Neuronal stem cell (in vitro differentiated cells): ENCODE results near the gene TPD52L1.

Experiments
- DNase-seq: peaks from one replicate; pipeline ENCODE4 v3.0.0-alpha.2; 2013; ENCODE audit warnings: low spot score
- H2AFZ ChIP-seq: one replicate; pipeline ENCODE4 v1.6.1; 2013; ENCODE audit warnings: mild to moderate bottlenecking, low read length, inconsistent platforms
- H2AK5ac ChIP-seq: 2 replicates; pipeline ENCODE4 v1.6.1; 2013; ENCODE audit warnings: low read depth, mild to moderate bottlenecking, inconsistent platforms, low read length, moderate library complexity, mixed read lengths
- H2BK120ac ChIP-seq: 2 replicates; pipeline ENCODE4 v1.6.1; 2013; ENCODE audit warnings: low read depth, mild to moderate bottlenecking, inconsistent platforms, low read length, moderate library complexity, mixed read lengths
- H2BK12ac ChIP-seq: one replicate; pipeline ENCODE4 v1.6.1; 2013; ENCODE audit warnings: low read length, inconsistent platforms
- H2BK15ac ChIP-seq: 2 replicates; pipeline ENCODE4 v1.6.1; 2013; ENCODE audit warnings: mild to moderate bottlenecking, low read length, inconsistent platforms, mixed read lengths
- H2BK5ac ChIP-seq: one replicate; pipeline ENCODE4 v1.6.1; 2013; ENCODE audit warnings: inconsistent platforms, mild to moderate bottlenecking, low read length, moderate library complexity
- H3K14ac ChIP-seq: one replicate; pipeline ENCODE4 v1.6.1; 2013; ENCODE audit warnings: low read length, inconsistent platforms
- H3K18ac ChIP-seq: 2 replicates; pipeline ENCODE4 v1.6.1; 2013; ENCODE audit warnings: low read length, inconsistent platforms
- H3K23ac ChIP-seq: 2 replicates; pipeline ENCODE4 v1.6.1; 2013; ENCODE audit warnings: low read depth, mild to moderate bottlenecking, mixed read lengths, low read length, inconsistent platforms; ENCODE audit not compliant: poor library complexity
- H3K27ac ChIP-seq: replicated peaks from 3 replicates; pipeline ENCODE4 v1.5.1; 2013; ENCODE audit warnings: low read length, inconsistent platforms
- H3K27me3 ChIP-seq, 3 experiments: 2 replicates each; pipeline ENCODE4 v1.6.1; 2013; ENCODE audit warnings: low read length in 3 of 3, mild to moderate bottlenecking in 2 of 3, inconsistent platforms in 1 of 3, low read depth in 1 of 3, mixed read lengths in 1 of 3, moderate library complexity in 1 of 3; ENCODE audit not compliant: control insufficient read depth in 3 of 3, insufficient read depth in 3 of 3
- H3K36me3 ChIP-seq, 2 donors: replicated peaks in 1 of 2; 2 replicates each; pipeline ENCODE4 v1.6.1; 2013; ENCODE audit warnings: low read length in 2 of 2; ENCODE audit not compliant: control insufficient read depth in 2 of 2, insufficient read depth in 2 of 2
- H3K4ac ChIP-seq: 2 replicates; pipeline ENCODE4 v1.6.1; 2013; ENCODE audit warnings: inconsistent platforms, mild to moderate bottlenecking, low read length, moderate library complexity
- H3K4me1 ChIP-seq, 2 donors: 1 replicate in 1 of 2; 2 replicates in 1 of 2; pipeline ENCODE4 v1.6.1; 2013; ENCODE audit warnings: low read length in 2 of 2, low read depth in 1 of 2; ENCODE audit not compliant: control insufficient read depth in 2 of 2, insufficient read depth in 1 of 2
- H3K4me2 ChIP-seq: one replicate; pipeline ENCODE4 v1.6.1; 2013; ENCODE audit warnings: mild to moderate bottlenecking, low read length, inconsistent platforms; ENCODE audit not compliant: insufficient read depth, poor library complexity, severe bottlenecking
- H3K4me3 ChIP-seq, 2 donors: 2 replicates each; pipeline ENCODE4 v1.5.1; 2013; ENCODE audit warnings: low read length in 2 of 2, mild to moderate bottlenecking in 2 of 2, inconsistent platforms in 1 of 2, moderate library complexity in 1 of 2
- H3K79me1 ChIP-seq: one replicate; pipeline ENCODE4 v1.6.1; 2013; ENCODE audit warnings: low read depth, mild to moderate bottlenecking, inconsistent platforms, low read length, moderate library complexity
- H3K9ac ChIP-seq: one replicate; pipeline ENCODE4 v1.6.1; 2013; ENCODE audit warnings: mild to moderate bottlenecking, low read depth, low read length, inconsistent platforms; ENCODE audit not compliant: poor library complexity
- H3K9me3 ChIP-seq, 2 donors: replicated peaks in 1 of 2; 2 replicates each; pipeline versions ENCODE3 to v1.6.1; 2013; ENCODE audit warnings: low read length in 2 of 2, mild to moderate bottlenecking in 2 of 2, inconsistent platforms in 1 of 2, low read depth in 1 of 2, mixed read lengths in 1 of 2, moderate library complexity in 1 of 2; ENCODE audit not compliant: control insufficient read depth in 2 of 2, insufficient read depth in 1 of 2
- H4K8ac ChIP-seq: one replicate; pipeline ENCODE4 v1.6.1; 2013; ENCODE audit warnings: low read depth, mild to moderate bottlenecking, inconsistent platforms, low read length, moderate library complexity
- H4K91ac ChIP-seq: one replicate; pipeline ENCODE4 v1.6.1; 2013; ENCODE audit warnings: low read length, low read depth, mild to moderate bottlenecking, inconsistent platforms; ENCODE audit not compliant: poor library complexity
- WGBS, 2 donors: extraction: QIAGEN DNeasy Blood & Tissue Kit; methylation state at CpG; one replicate each; pipeline ENCODE4 v1.1.7; 2013; ENCODE audit warnings: missing lambda C conversion rate in 2 of 2, mixed read lengths in 1 of 2; ENCODE audit not compliant: insufficient read length in 2 of 2, insufficient replicate concordance in 1 of 2; ENCODE audit errors: extremely low coverage in 2 of 2; 5-methylcytosine and 5-hydroxymethylcytosine counted together

Gene TPD52L1

DNA sequence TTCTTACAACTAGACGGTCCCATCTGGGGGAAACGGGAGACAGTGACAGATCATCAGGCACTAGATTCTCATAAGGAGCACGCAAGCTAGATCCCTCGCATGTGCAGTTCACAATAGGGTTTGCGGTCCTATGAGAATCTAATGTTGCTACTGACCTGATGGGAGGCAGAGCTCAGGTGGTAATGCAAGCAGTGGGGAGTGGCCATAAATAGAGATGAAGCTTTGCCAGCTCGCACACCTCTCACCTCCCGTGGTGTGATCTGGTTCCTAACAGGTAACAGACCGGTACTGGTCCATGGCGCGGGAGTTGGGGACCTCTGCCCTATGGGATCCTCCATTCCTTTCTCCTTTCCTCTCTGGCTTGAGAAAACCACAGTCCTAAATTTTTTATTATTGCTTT is 63.8 kb downstream of the TPD52L1 start:
- H3K23ac ChIP-seq = no peak overlapping the region
- H3K9ac ChIP-seq = no peak overlapping the region
- no peak for DNase-seq
- H3K4me2 ChIP-seq = no peak overlapping the region
- H3K14ac ChIP-seq = no peak overlapping the region
- no CpG with 5 or more reads among the region's 10 CpGs for WGBS, 2 donors
- no peaks in the 10 kb centered on the region for H3K79me1 ChIP-seq
- no peaks in the 10 kb centered on the region for H3K36me3 ChIP-seq
- H3K4ac ChIP-seq = no peak overlapping the region
- H2BK120ac ChIP-seq = no peak overlapping the region
- no peak overlapping the region for H2BK15ac ChIP-seq
- no peak overlapping the region for H4K91ac ChIP-seq
- no peak overlapping the region for H3K27ac ChIP-seq
- H2BK12ac ChIP-seq = no peak overlapping the region
- peaks cover 7 to 9% of the 10 kb centered on the region in 2 donors for H3K4me1 ChIP-seq
- H4K8ac ChIP-seq = no peak overlapping the region
- H3K27me3 ChIP-seq = no peaks in the 10 kb centered on the region
- no peak overlapping the region for H2AFZ ChIP-seq
- H3K4me3 ChIP-seq = no peak overlapping the region
- H2BK5ac ChIP-seq = no peak overlapping the region
- no peaks in the 10 kb centered on the region for H3K9me3 ChIP-seq
- no peak overlapping the region for H3K18ac ChIP-seq
- no peak overlapping the region for H2AK5ac ChIP-seq

DNA sequence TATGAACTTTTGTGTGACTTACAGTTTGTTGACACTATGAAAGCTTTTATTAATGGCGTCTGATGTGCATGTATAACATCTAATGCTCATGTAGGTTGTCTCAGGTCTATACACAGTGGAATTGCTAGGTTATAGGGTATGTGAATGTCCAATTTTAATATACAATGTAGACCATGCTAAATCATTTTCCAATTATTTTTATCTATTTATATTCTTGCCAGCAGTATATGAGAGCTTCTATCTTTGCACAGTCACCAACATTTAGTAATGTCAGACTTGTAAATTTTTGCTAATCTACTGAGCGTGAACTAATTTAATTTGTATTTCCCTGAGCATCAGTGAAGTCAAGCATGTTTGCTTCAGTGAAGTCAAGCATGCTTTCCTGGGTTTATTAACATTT is 64.4 kb downstream of the TPD52L1 start:
- Histone ChIP-seq H2BK5ac (no peak overlapping the region), H3K23ac (no peak overlapping the region), H2AFZ (no peak overlapping the region), H2BK120ac (no peak overlapping the region), H3K27me3 (no peaks in the 10 kb centered on the region), H3K4ac (no peak overlapping the region), H3K9me3 (no peaks in the 10 kb centered on the region), H3K14ac (no peak overlapping the region), H3K18ac (no peak overlapping the region), H3K36me3 (no peaks in the 10 kb centered on the region), H2BK15ac (no peak overlapping the region), H4K8ac (no peak overlapping the region), H4K91ac (no peak overlapping the region), H3K9ac (no peak overlapping the region), H3K4me2 (no peak overlapping the region), H2AK5ac (no peak overlapping the region), H3K4me3 (no peak overlapping the region), H3K4me1 (peaks cover 9 to 10% of the 10 kb centered on the region in 2 donors), H3K79me1 (no peaks in the 10 kb centered on the region), H2BK12ac (no peak overlapping the region), H3K27ac (no peak overlapping the region)
- no CpG with 5 or more reads among the region's 2 CpGs for WGBS, 2 donors
- no peak for DNase-seq

DNA sequence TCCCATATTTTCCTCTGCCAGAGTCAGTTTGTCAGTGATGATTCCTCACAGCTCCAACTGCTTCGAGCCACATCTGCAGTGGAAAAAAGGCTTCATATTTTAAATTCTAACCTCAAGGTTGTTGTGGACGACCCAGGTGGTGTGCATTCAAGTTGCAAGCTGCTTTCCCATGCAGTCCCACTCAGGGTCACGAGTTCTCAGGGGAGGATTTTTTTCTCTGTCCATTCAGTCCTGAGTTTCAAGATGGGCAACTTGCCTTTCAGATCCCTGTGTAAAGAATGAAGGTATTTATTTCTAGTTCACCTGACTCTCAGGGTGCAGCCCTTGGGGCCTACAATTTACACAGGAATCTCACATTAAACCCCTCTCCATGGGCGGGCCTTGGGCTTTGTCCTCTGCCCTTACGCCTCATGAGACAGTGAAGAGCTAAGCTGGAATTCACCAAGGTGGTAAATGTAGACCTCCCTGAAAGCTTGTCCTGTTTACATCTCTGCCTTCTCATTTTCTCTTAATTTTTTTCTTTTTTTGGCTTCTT is 65.9 kb downstream of the TPD52L1 start:
- Histone ChIP-seq H3K27ac (no peak overlapping the region), H2BK120ac (no peak overlapping the region), H3K18ac (no peak overlapping the region), H2AFZ (no peak overlapping the region), H3K9ac (no peak overlapping the region), H4K91ac (no peak overlapping the region), H3K27me3 (no peaks in the 10 kb centered on the region), H3K79me1 (no peaks in the 10 kb centered on the region), H3K4me2 (no peak overlapping the region), H2BK12ac (no peak overlapping the region), H3K4me1 (peaks cover 10 to 12% of the 10 kb centered on the region in 2 donors), H2AK5ac (no peak overlapping the region), H3K9me3 (no peaks in the 10 kb centered on the region), H4K8ac (no peak overlapping the region), H3K4ac (no peak overlapping the region), H2BK15ac (no peak overlapping the region), H3K23ac (no peak overlapping the region), H2BK5ac (no peak overlapping the region), H3K4me3 (no peak overlapping the region), H3K14ac (no peak overlapping the region), H3K36me3 (no peaks in the 10 kb centered on the region)
- WGBS, 2 donors = no CpG with 5 or more reads among the region's 5 CpGs
- DNase-seq = no peak

DNA sequence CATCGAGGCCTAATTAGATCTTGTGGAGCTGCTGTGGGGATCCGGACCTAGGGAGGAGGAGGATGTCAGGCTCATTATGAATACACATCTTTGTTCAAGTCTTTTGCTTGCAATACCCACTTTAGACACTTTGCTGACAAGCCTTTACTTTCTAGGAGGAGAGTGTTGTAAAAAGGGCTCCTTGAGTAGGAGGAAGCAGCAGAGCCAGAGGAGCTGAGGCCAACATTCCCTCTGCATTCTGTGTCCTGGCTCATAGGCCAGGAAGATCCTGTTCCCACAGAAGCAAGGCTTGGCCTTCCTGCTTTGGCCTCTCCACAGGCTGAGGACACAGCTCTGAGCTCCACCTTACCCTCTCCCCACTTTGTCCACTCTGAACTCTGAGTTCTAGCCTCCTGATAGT is 67.1 kb downstream of the TPD52L1 start:
- Histone ChIP-seq H4K8ac (no peak overlapping the region), H3K79me1 (no peaks in the 10 kb centered on the region), H2BK12ac (no peak overlapping the region), H2AFZ (peak overlapping the region; percentile 75), H3K4me1 (peaks cover 10 to 12% of the 10 kb centered on the region in 2 donors), H3K27ac (no peak overlapping the region), H3K14ac (no peak overlapping the region), H4K91ac (no peak overlapping the region), H2BK15ac (no peak overlapping the region), H3K27me3 (no peaks in the 10 kb centered on the region), H3K4ac (no peak overlapping the region), H3K18ac (no peak overlapping the region), H2BK5ac (no peak overlapping the region), H2BK120ac (no peak overlapping the region), H3K36me3 (no peaks in the 10 kb centered on the region), H2AK5ac (no peak overlapping the region), H3K23ac (no peak overlapping the region), H3K4me2 (no peak overlapping the region), H3K9ac (no peak overlapping the region), H3K9me3 (no peaks in the 10 kb centered on the region), H3K4me3 (no peak overlapping the region)
- DNase-seq = no peak
- no CpG with 5 or more reads among the region's 2 CpGs for WGBS, 2 donors
